GM23338 (cell line): ENCODE results near the gene MIS12. TPM values are rescaled to one million over a fixed set of nuclear protein-coding genes. Genes with fewer than 3 reads are reported as not detected.

ENCODE experiments used
- ATAC-seq: fragments of 200-7000 bp; cut with Tn5 transposase; 3 replicates; pipeline ENCODE4 v1.9.1; 2020
- DNase-seq: peaks from one replicate; pipeline ENCODE4 v3.0.0-alpha.2; 2015; ENCODE audit warnings: low spot score
- H2AFZ ChIP-seq: fragments of 200-600 bp; sonication (generic); 2 replicates; pipeline ENCODE4 v1.8.0; 2016; ENCODE audit warnings: antibody characterized with exemption, mild to moderate bottlenecking, moderate library complexity
- H3F3A ChIP-seq: fragments of 200-600 bp; sonication (generic); replicated peaks from 2 replicates; pipeline ENCODE4 v1.8.0; 2017; ENCODE audit warnings: antibody characterized with exemption, mixed run types, low read depth
- H3K27ac ChIP-seq: fragments of 200-600 bp; sonication (generic); 2 replicates; pipeline ENCODE4 v1.6.1; 2016; ENCODE audit warnings: low read depth
- H3K27me3 ChIP-seq: fragments of 200-600 bp; sonication (generic); 2 replicates; pipeline ENCODE4 v1.8.0; 2016; ENCODE audit warnings: mild to moderate bottlenecking, mixed run types, moderate library complexity; ENCODE audit not compliant: insufficient read depth
- H3K36me3 ChIP-seq: fragments of 200-600 bp; sonication (generic); 2 replicates; pipeline ENCODE4 v1.8.0; 2016; ENCODE audit warnings: mild to moderate bottlenecking; ENCODE audit not compliant: insufficient read depth
- H3K4me1 ChIP-seq: fragments of 200-600 bp; sonication (generic); 2 replicates; pipeline ENCODE4 v1.8.0; 2016; ENCODE audit warnings: mild to moderate bottlenecking, moderate library complexity; ENCODE audit not compliant: insufficient read depth
- H3K4me2 ChIP-seq: fragments of 200-600 bp; sonication (generic); 2 replicates; pipeline ENCODE4 v1.7.1; 2017; ENCODE audit warnings: mixed run types
- H3K4me3 ChIP-seq: fragments of 200-600 bp; sonication (generic); 2 replicates; pipeline ENCODE4 v1.6.1; 2016; ENCODE audit warnings: mixed run types
- H3K79me2 ChIP-seq: fragments of 200-600 bp; sonication (generic); replicated peaks from 2 replicates; pipeline ENCODE4 v1.8.0; 2017; ENCODE audit warnings: mild to moderate bottlenecking; ENCODE audit not compliant: insufficient read depth
- H3K9me2 ChIP-seq: fragments of 200-600 bp; sonication (generic); 2 replicates; pipeline ENCODE4 v1.8.0; 2017; ENCODE audit not compliant: insufficient read depth
- H4K20me1 ChIP-seq: fragments of 200-600 bp; sonication (generic); replicated peaks from 2 replicates; pipeline ENCODE4 v1.8.0; 2017; ENCODE audit warnings: mild to moderate bottlenecking; ENCODE audit not compliant: insufficient read depth
- H3K27ac Mint-ChIP-seq: 2 replicates; pipeline ENCODE4 v1.8.0; 2020; ENCODE audit warnings: inconsistent platforms, mild to moderate bottlenecking, moderate library complexity, mixed read lengths
- H3K27me3 Mint-ChIP-seq: 3 replicates; pipeline ENCODE4 v1.8.0; 2022; ENCODE audit warnings: low read depth, mild to moderate bottlenecking, moderate library complexity, mixed read lengths, inconsistent platforms; ENCODE audit not compliant: insufficient read depth, poor library complexity
- H3K36me3 Mint-ChIP-seq: 3 replicates; pipeline ENCODE4 v1.8.0; 2021; ENCODE audit warnings: low read depth, mild to moderate bottlenecking, inconsistent platforms, moderate library complexity, mixed read lengths
- H3K4me1 Mint-ChIP-seq: 3 replicates; pipeline ENCODE4 v1.8.0; 2020; ENCODE audit warnings: mild to moderate bottlenecking, inconsistent platforms, mixed read lengths
- H3K4me3 Mint-ChIP-seq: 3 replicates; pipeline ENCODE4 v1.8.0; 2021; ENCODE audit warnings: moderate library complexity, mild to moderate bottlenecking, inconsistent platforms, mixed read lengths
- H3K9me3 Mint-ChIP-seq: 3 replicates; pipeline ENCODE4 v1.8.0; 2020; ENCODE audit warnings: moderate library complexity, mild to moderate bottlenecking, inconsistent platforms, mixed read lengths
- CREB1 ChIP-seq: fragments of 250-450 bp; sonication (Bioruptor Pico); IDR thresholded peaks from 2 replicates; pipeline ENCODE4 v1.5.0; 2020; ENCODE audit warnings: low read depth, mild to moderate bottlenecking, moderate library complexity
- CTCF ChIP-seq, 2 experiments: fragments of 200-600 bp in 1 of 2; sonication (generic) in 1 of 2; conservative IDR thresholded peaks; 2 replicates each; pipeline versions ENCODE4 v1.5.1 to v1.6.1; 2016 to 2017; ENCODE audit warnings: antibody characterized with exemption in 2 of 2, low read depth in 2 of 2, mild to moderate bottlenecking in 2 of 2, moderate library complexity in 1 of 2
- ETS1 ChIP-seq: IDR thresholded peaks from 2 replicates; pipeline ENCODE4 v1.6.1; 2016; ENCODE audit warnings: antibody characterized with exemption
- EZH2 ChIP-seq: fragments of 200-600 bp; sonication (generic); IDR thresholded peaks from one replicate; pipeline ENCODE4 v1.8.0; 2017; ENCODE audit warnings: antibody characterized with exemption, mild to moderate bottlenecking, low read depth; ENCODE audit not compliant: unreplicated experiment
- EZH2phosphoT487 ChIP-seq: fragments of 200-600 bp; sonication (generic); IDR thresholded peaks from one replicate; pipeline ENCODE4 v1.8.1; 2018; ENCODE audit warnings: antibody characterized with exemption; ENCODE audit not compliant: unreplicated experiment
- JUNB ChIP-seq: IDR thresholded peaks from one replicate; pipeline ENCODE4 v1.6.1; 2016; ENCODE audit warnings: antibody characterized with exemption; ENCODE audit not compliant: unreplicated experiment
- NANOG ChIP-seq: IDR thresholded peaks from 2 replicates; pipeline ENCODE4 v1.6.1; 2016; ENCODE audit warnings: antibody characterized with exemption, borderline replicate concordance
- REST ChIP-seq: IDR thresholded peaks from one replicate; pipeline ENCODE4 v1.6.1; 2018; ENCODE audit warnings: antibody characterized with exemption; ENCODE audit not compliant: unreplicated experiment
- ZNF114 ChIP-seq: fragments of 250-450 bp; sonication (Bioruptor Pico); IDR thresholded peaks from 2 replicates; pipeline ENCODE4 v1.5.0; 2020; ENCODE audit warnings: mild to moderate bottlenecking, moderate library complexity
- polyA plus RNA-seq: library from polyadenylated mRNA; unstranded; fragments of >200 nt; fragmentation: Nextera tagmentation; extraction: Ambion mirVana; gene quantifications from 2 replicates; pipeline ENCODE4 v1.2.1, GENCODE V29; 2016
- total RNA-seq: library from RNA; depleted of rRNA; stranded (reverse); fragments of >200 nt; shearing (Covaris generic); gene quantifications from 2 replicates; pipeline ENCODE4 v1.2.3, GENCODE V29; 2014

The MIS12 gene
- total and polyA plus RNA-seq, 2 experiments from 2014 or later, result 14.0 to 22.8 TPM

- no peak for TF ChIP-seq REST
- no peak for TF ChIP-seq ZNF114 (CRISPR knock-in tag)
These were observed 47.5 kb upstream of the MIS12 start, which contains the start of gene C1QBP (continued) for GRCh38 chr17:5438716-5439445.

- Histone ChIP-seq H3K9me2 (no peaks in the 10 kb centered on the region), H3K36me3 (peaks cover 34% of the 10 kb centered on the region), H3K27me3 (no peaks in the 10 kb centered on the region), H3K4me1 (peaks cover 7% of the 10 kb centered on the region; the same call in 1 of the 2 replicates), H3K4me3 (peak overlapping the region; percentile 71), H2AFZ (0 out of 2 replicates have a peak overlapping the region, but pooled peaks have one; percentile 65), H4K20me1 (peaks cover 25% of the 10 kb centered on the region), H3F3A (peaks cover 27% of the 10 kb centered on the region; the same call in 1 of the 2 replicates), H3K27ac (peak overlapping the region; percentile 80), H3K79me2 (peaks cover 41% of the 10 kb centered on the region), H3K4me2 (peak overlapping the region; percentile 77)
- no peaks in the 10 kb centered on the region; the same call in 2 of the 3 replicates for H3K9me3 Mint-ChIP-seq
- peak overlapping the region; percentile 92 for H3K4me3 Mint-ChIP-seq
- TF ChIP-seq CTCF (conservative IDR thresholded peaks at IDR 0.05; ENCODE audit: low read depth in 2 of 2) (peak in 1 of 2 experiments; percentile 25; a peak in 2 of 4 replicates), ETS1 (no peak)
- peak overlapping the region; percentile 83; the same call in 1 of the 2 replicates for H3K27ac Mint-ChIP-seq
- H3K27me3 Mint-ChIP-seq, result peaks cover 6% of the 10 kb centered on the region
- H3K36me3 Mint-ChIP-seq, result peaks cover 60% of the 10 kb centered on the region
- peak; percentile 23 for ATAC-seq
- peaks cover 24% of the 10 kb centered on the region for H3K4me1 Mint-ChIP-seq
- DNase-seq, result no peak
These were observed 47.0 kb upstream of the MIS12 start for GRCh38 chr17:5439446-5439764.

- no peak overlapping the region for H3K4me3 Mint-ChIP-seq
- Histone ChIP-seq H3F3A (peaks cover 19% of the 10 kb centered on the region; the same call in 1 of the 2 replicates), H2AFZ (no peak overlapping the region), H4K20me1 (peaks cover 21% of the 10 kb centered on the region), H3K27me3 (no peaks in the 10 kb centered on the region), H3K4me3 (no peak overlapping the region), H3K4me2 (no peak overlapping the region), H3K27ac (no peak overlapping the region), H3K79me2 (peaks cover 10% of the 10 kb centered on the region), H3K36me3 (peaks cover 35% of the 10 kb centered on the region), H3K9me2 (no peaks in the 10 kb centered on the region), H3K4me1 (peaks cover 7% of the 10 kb centered on the region; the same call in 1 of the 2 replicates)
- DNase-seq (no peak), ATAC-seq (no peak)
- H3K9me3 Mint-ChIP-seq, result no peaks in the 10 kb centered on the region; the same call in 2 of the 3 replicates
- peaks cover 1% of the 10 kb centered on the region for H3K27me3 Mint-ChIP-seq
- H3K27ac Mint-ChIP-seq, result no peak overlapping the region
- peaks cover 61% of the 10 kb centered on the region for H3K36me3 Mint-ChIP-seq
- H3K4me1 Mint-ChIP-seq, result peaks cover 9% of the 10 kb centered on the region; the same call in 2 of the 3 replicates
- TF ChIP-seq REST (no peak), ZNF114 (CRISPR knock-in tag) (no peak), JUNB (no peak), EZH2 (no peak), EZH2phosphoT487 (no peak), NANOG (no peak), CREB1 (CRISPR knock-in tag) (no peak)
These were observed 42.6 kb upstream of the MIS12 start for GRCh38 chr17:5443728-5444127.
